Activated CD8-positive, alpha-beta memory T cell treated with anti-CD3 and anti-CD28 coated beads for 36 hours (primary cell): ENCODE data around the gene GGT6. TPM values are rescaled to one million over a fixed set of nuclear protein-coding genes. Genes with fewer than 3 reads are reported as not detected.

Experiments used
- CTCF ChIA-PET: fragments of 350-600 bp; sonication (Branson Sonifier 250); formaldehyde crosslinking; loops from one replicate; lab custom pipeline; 2021; ENCODE audit warnings: antibody characterized with exemption; lab: Charles Lee
- POLR2A ChIA-PET: fragments of 350-600 bp; sonication (Branson Sonifier 250); formaldehyde crosslinking; loops from one replicate; lab custom pipeline; 2021; ENCODE audit warnings: antibody characterized with exemption; lab: Charles Lee
- total RNA-seq, 2 experiments: library from RNA; stranded (reverse); gene quantifications; one replicate each; pipeline ENCODE4 v1.2.3, GENCODE V29; 2021

The GGT6 gene
- total RNA-seq, 2 experiments from 2014 or later: not detected

DNA sequence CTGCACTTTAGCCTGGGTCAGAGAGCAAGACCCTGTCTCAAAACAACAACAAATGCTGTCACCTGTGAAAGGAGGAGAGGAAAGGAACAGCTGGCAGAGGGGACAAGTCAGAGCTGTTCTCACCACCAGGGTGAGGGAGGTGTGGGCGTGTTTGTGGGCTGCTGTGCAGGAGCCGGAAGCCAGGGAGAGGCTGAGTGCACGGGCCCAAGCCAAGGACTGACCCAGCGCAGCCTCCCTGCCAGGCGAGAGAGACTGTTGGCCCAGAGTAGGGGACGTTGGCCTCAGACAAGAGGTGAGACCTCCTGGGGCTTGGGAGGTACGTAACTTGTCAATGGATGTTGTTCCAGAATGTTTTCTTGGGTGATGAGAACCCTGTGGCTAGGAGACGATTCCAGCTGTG lies 51.0 kb downstream of the GGT6 start:
- CTCF ChIA-PET: interaction anchor here (0.6 to 1.4 kb wide), 3 partner anchors 18 to 88 kb away, joined by 3 to 4 read pairs (median 3); no protein-coding TSS in a partner anchor
- POLR2A ChIA-PET: no interaction called here

DNA sequence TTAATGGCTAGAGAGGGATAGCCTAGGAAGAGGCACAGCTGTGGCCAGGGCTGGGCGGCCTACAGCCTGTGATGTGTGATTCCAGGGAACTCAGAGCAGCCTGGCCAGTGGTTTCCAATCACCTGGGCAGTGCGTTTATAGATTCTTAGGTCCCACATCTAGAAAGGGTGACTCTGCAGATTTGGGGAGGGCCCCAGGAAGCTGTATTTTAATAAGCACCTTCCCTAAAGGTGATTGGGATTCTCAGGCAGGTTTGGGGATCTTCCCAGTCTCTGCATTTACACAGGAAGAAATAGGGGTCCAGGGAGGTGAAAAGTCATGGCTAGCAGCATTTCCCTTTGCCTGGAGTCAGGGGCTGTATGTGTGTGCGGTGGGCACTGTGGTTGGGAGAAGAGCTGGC lies 52.2 kb downstream of the GGT6 start:
- POLR2A ChIA-PET: no interaction called here
- CTCF ChIA-PET: interaction anchor here (1.5 kb wide), 1 partner anchor 9 kb away, joined by 3 read pairs; no protein-coding TSS in a partner anchor

GRCh38 chr17:4507361-4508111 lies 52.8 kb downstream of the GGT6 start:
- CTCF ChIA-PET: interaction anchor here (1.5 kb wide), 1 partner anchor 8 kb away, joined by 3 read pairs; no protein-coding TSS in a partner anchor
- POLR2A ChIA-PET: no interaction called here

Other genes with a start within 250 kb of the GGT6 start
- gene UBE2G1, start 193.9 kb downstream of the GGT6 start, total RNA-seq: 10 to 100 TPM; 64.1 to 69.5 TPM
- 10 to 100 TPM; 17.8 to 20.5 TPM for gene SPNS3, start 126.6 kb downstream of the GGT6 start, total RNA-seq
- gene SPNS2, start 61.7 kb downstream of the GGT6 start, total RNA-seq: under 1 TPM; 0.42 to 0.61 TPM
- gene MYBBP1A, start 5.2 kb downstream of the GGT6 start, total RNA-seq: 100 to 1,000 TPM; 154 to 157 TPM
- gene SMTNL2, start 24.0 kb upstream of the GGT6 start, total RNA-seq: not detected
- gene ALOX15, start 81.1 kb upstream of the GGT6 start, total RNA-seq: not detected
- 100 to 1,000 TPM; 118 to 119 TPM for gene PELP1, start 143.6 kb upstream of the GGT6 start, total RNA-seq
- 100 to 1,000 TPM; 183 to 193 TPM for gene ARRB2, start 150.1 kb upstream of the GGT6 start, total RNA-seq
- gene MED11, start 170.9 kb upstream of the GGT6 start, total RNA-seq: 10 to 100 TPM; 22.1 to 22.9 TPM
- not detected for gene ZMYND15, start 179.3 kb upstream of the GGT6 start, total RNA-seq
- gene CXCL16, start 179.4 kb upstream of the GGT6 start, total RNA-seq: 1 to 10 TPM; 1.6 to 1.7 TPM
- gene TM4SF5, start 211.3 kb upstream of the GGT6 start, total RNA-seq: not detected
- gene VMO1, start 225.8 kb upstream of the GGT6 start, total RNA-seq: under 1 TPM; 0.29 to 0.32 TPM
- not detected for gene GLTPD2, start 228.4 kb upstream of the GGT6 start, total RNA-seq
- gene PSMB6, start 235.6 kb upstream of the GGT6 start, total RNA-seq: 100 to 1,000 TPM; 183 to 184 TPM
- gene PLD2, start 246.6 kb upstream of the GGT6 start, total RNA-seq: 10 to 100 TPM in 1 of 2 experiments, 1 to 10 TPM in 1; 10.0 to 12.6 TPM